Measurements from ENCODE around the gene DTNB.
"Not testable (repeated sequence)": the region's sequence is repeated elsewhere in the genome, so short reads cannot be mapped to it uniquely, and the experiment has no call there.

The DTNB gene

DNA sequence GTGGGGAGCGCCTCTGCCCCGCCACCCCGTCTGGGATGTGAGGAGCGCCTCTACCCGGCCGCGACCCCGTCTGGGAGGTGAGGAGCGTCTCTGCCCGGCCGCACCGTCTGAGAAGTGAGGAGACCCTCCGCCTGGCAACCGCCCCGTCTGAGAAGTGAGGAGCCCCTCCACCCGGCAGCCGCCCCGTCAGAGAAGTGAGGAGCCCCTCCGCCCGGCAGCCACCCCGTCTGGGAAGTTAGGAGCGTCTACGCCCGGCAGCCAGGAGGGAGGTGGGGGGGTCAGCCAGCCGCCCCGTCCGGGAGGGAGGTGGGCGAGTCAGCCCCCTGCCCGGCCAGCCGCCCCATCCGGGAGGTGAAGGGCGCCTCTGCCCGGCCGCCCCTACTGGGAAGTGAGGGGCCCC is 39.6 kb downstream of the DTNB start:
- not testable (repeated sequence) for H3K27ac ChIP-seq; DNase-seq (ENCODE audit: low read depth, low spot score)

DNA sequence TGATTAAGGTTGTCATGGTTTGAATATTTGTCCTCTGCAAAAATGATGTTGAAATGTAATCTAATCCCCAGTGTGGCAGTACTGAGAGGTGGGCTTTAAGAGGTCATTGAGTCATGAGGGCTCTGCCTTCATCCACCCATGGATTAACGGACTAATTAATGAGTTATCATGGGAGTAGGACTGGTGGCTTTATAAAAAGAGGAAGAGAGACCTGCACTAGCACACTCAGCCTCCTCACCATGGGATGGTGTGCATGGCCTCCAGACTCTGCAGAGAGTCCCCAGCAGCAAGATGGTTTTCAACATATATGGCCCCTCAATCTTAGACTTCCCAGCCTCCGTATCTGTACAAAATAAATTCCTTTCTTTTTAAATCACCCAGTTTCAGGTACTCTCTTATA is 41.0 kb downstream of the DTNB start:
- no peak for DNase-seq (ENCODE audit: low read depth, low spot score)
- no peak overlapping the region for H3K27ac ChIP-seq

DNA sequence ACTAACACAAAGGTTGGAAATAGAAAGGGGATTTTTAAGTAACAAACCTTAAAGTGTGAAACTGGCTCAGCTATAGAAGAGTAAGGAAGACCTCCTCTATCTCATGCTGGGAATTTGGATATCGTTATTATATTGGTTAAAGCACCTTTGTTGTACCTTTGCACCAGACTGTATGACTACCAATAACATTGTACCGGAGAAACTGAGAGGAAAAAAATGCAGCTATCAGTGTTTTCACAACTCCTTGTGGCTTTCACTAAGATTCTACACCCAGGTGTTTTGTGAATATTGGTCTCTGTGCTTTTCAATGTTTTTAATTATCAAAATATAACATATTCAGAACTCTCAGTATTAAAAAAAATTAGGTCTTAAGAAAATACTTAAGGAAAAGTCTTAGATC is 48.7 kb downstream of the DTNB start:
- H3K27ac ChIP-seq, result no peak overlapping the region
- no peak for DNase-seq (ENCODE audit: low read depth, low spot score)

DNA sequence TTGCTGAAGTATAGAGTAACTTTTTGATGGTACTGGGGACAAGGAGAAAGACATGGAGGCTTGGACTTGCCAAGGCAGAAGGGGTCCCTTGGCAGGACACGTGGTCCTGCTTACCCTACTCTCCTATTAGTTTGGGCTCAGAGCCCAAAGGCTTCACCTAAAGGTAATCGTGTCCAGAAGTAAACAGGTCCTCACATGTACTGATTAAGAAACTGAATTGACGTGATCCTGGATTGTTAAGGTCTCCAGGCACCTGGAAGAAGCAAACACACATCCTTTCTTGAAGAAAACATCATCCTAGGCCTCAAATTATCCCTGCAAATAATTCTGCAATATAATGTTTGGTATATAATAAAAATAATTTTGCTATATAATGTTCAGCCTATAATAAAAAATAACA is 50.0 kb downstream of the DTNB start:
- DNase-seq (ENCODE audit: low read depth, low spot score), result no peak
- no peak overlapping the region for H3K27ac ChIP-seq

DNA sequence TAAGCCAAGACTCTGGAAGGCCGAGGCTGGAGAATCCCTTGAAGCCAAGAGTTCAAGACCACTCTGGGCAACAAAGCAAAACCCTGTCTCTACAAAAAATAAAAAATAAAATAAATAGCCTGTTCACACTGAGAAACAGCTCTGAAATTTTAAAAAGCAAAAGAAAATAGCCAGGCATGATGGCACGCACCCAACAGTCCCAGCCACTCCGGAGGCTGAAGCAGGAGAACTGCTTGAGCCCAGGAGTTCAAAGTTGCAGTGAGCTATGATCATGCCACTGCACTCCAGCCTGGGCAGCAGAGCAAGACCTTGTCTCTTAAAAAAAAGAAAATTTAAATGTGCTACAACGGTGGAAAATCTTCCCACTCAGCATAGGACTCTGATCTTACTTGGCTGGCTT is 52.7 kb downstream of the DTNB start:
- no peak for DNase-seq (ENCODE audit: low read depth, low spot score)
- H3K27ac ChIP-seq, result no peak overlapping the region

GRCh38 chr2:25620077-25620476 is 53.3 kb downstream of the DTNB start:
- DNase-seq (ENCODE audit: low read depth, low spot score), result no peak
- H3K27ac ChIP-seq, result peak overlapping the region; percentile 89

- no peak for DNase-seq (ENCODE audit: low read depth, low spot score)
- H3K27ac ChIP-seq, result peak overlapping the region; percentile 89
Observed at GRCh38 chr2:25619185-25619584, 54.2 kb downstream of the DTNB start.

GRCh38 chr2:25618676-25619075 is 54.7 kb downstream of the DTNB start:
- peak overlapping the region; percentile 89 for H3K27ac ChIP-seq
- peak; percentile 73 for DNase-seq (ENCODE audit: low read depth, low spot score)

DNA sequence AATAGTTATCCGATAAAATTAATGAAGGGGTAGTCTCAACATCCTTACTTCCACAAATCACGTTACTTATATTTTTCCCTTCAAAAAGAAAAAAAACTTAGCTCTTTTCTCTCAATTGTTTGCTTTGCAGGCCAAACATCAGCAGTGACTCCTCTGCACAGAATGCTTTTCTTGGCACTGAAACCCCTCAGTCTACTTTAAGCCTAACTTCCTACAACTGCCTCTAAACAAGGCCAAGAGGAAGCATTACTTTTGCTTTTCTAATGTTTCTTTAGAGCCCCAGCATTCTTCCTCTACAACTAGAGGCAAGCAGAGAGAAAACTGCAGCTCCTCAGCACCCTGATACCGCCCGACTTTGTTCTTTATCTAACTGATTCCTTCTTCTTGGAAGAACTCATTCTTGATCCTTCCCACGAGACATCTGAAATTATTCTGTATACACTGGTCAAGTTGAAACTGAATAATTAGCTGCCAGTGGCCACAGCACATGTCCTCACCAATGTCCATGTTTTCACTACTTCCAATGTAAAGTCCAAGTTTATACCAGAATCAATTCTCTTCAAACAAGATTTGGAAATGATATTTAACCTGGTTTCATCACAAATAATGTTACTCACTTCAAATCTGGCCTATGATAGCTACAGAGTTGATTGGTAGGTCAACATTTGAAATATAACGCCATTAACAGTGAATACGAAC is 55.3 kb downstream of the DTNB start:
- peak overlapping the region; percentile 89 for H3K27ac ChIP-seq
- peak; percentile 18 for DNase-seq (ENCODE audit: low read depth, low spot score)

GRCh38 chr2:25615920-25616319 is 57.5 kb downstream of the DTNB start:
- DNase-seq (ENCODE audit: low read depth, low spot score), result no peak
- H3K27ac ChIP-seq, result no peak overlapping the region

DNA sequence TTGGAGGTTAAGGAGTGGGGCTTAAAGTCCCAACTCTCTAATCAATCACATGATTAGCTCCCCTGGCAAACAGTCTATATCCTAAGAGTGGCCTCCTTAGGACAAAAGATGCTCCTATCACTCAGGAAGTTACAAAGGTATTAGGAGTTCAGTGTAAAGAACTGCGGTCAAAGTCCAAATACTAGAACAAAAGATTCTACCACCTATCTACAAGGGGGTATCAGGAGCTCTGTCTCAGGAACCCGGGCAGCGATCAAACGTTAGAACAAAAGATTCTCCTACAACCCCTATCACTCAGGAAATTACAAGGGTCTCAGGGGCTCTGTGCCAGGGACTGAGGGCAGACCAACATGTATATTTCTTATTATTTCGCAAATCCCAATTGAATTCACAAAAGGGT is 58.0 kb downstream of the DTNB start:
- DNase-seq (ENCODE audit: low read depth, low spot score), result no peak
- no peak overlapping the region for H3K27ac ChIP-seq

GRCh38 chr2:25614711-25615110 is 58.7 kb downstream of the DTNB start:
- no peak overlapping the region for H3K27ac ChIP-seq
- no peak for DNase-seq (ENCODE audit: low read depth, low spot score)

DNA sequence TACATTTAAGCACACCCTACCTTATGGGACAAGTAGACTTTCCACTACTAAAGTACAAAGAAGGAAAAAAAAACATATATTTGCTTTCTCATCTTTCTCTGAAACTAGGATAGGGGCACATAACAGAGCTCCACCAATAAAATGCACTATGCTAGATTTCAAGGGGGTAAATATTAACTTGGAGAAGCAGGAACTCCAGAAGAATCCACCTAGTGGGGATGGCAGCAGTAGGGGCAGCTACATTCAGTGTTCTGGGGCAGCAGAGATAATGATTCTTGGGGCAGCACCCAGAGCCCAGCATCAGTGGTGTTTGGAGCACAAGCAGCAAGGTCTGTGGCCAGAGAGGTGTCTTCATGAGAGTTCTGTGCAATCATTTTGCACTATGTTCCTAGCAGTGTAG is 64.7 kb downstream of the DTNB start:
- DNase-seq (ENCODE audit: low read depth, low spot score), result no peak
- H3K27ac ChIP-seq, result no peak overlapping the region

GRCh38 chr2:25606892-25607291 is 66.5 kb downstream of the DTNB start:
- H3K27ac ChIP-seq, result no peak overlapping the region
- no peak for DNase-seq (ENCODE audit: low read depth, low spot score)

DNA sequence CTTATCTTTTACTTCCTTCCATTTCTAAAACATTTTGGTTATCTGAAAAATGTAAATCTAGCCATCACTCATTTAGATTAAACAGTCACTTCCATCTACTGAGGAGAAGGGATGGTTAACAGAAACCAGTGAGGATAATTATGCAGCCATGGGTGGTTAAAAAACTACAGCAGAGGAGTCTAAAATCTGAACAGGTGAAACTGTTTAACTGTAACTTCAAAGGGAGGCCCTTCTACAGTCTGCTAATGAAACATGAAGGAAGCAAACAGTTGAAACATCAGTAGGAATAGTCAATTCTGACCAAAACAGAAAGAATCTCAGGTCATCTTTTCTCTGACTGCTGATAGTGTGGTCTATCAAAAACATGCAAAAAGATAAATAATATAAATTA is 71.0 kb downstream of the DTNB start:
- H3K27ac ChIP-seq, result no peak overlapping the region
- no peak for DNase-seq (ENCODE audit: low read depth, low spot score)

DNA sequence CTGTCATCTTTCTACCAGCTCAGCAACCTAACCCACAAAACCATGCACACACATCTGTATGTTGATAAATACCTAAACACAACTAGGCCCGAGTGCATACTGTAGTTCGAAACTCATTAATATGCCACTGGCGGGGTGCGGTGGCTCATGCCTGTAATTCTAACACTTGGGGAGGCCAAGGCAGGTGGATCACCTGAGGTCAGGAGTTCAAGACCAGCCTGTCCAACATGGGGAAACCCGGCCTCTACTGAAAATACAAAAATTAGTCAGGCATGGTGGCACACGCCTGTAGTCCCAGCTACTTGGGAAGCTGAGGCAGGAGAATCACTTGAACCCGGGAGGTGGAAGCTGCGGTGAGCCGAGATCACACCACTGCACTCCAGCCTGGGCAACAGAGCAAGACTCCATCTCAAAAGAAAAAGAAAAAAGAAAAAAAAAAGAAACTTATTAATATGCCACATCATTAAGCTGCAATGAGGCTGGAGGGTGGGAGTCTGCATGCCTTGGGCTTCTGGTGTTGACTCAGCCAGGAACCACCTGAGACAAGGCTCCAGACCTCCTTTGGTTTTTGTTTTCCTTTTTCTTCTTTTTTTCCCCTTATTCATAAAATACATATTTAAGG is 71.6 kb downstream of the DTNB start:
- not testable (repeated sequence) for DNase-seq (ENCODE audit: low read depth, low spot score); H3K27ac ChIP-seq

DNA sequence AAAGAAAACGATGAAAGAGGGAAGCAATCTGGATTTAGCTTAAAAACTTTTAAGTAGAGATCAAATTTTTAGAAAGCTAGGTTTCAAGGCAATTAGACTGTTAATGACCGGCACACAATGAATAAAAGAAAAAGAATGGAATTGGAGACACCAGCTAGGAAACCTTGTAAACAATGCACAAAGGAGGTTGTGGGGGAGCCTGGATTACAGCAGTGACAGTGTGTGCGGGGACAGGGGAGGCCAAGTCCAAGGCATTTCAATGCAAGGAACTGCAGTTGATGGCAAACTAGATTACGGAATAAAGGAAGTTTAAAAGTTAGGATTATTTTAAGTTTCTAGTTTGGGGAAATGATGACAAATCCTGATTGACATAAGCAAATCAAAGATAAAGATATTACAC is 74.5 kb downstream of the DTNB start:
- H3K27ac ChIP-seq, result no peak overlapping the region
- DNase-seq (ENCODE audit: low read depth, low spot score), result no peak

- DNase-seq (ENCODE audit: low read depth, low spot score), result no peak
- H3K27ac ChIP-seq, result no peak overlapping the region
Observed at GRCh38 chr2:25598332-25598731, 75.0 kb downstream of the DTNB start.

GRCh38 chr2:25597881-25598280 is 75.5 kb downstream of the DTNB start:
- no peak overlapping the region for H3K27ac ChIP-seq
- no peak for DNase-seq (ENCODE audit: low read depth, low spot score)

GRCh38 chr2:25596516-25597244 is 76.7 kb downstream of the DTNB start:
- no peak overlapping the region for H3K27ac ChIP-seq
- no peak for DNase-seq (ENCODE audit: low read depth, low spot score)

- DNase-seq (ENCODE audit: low read depth, low spot score), result no peak
- no peak overlapping the region for H3K27ac ChIP-seq
Observed at GRCh38 chr2:25595393-25595792, 78.0 kb downstream of the DTNB start.

- no peak overlapping the region for H3K27ac ChIP-seq
- no peak for DNase-seq (ENCODE audit: low read depth, low spot score)
Observed at GRCh38 chr2:25594991-25595390, 78.4 kb downstream of the DTNB start.

Measured in epithelial cell of prostate (primary cell).